Naive thymus-derived CD4-positive, alpha-beta T cell (primary cell): Measurements from ENCODE around the gene ADM. TPM values are rescaled to one million over a fixed set of nuclear protein-coding genes. Genes with fewer than 3 reads are reported as not detected.

Experiments used
- ATAC-seq: fragments of 150-1000 bp; cut with Tn5 transposase; 2 replicates; pipeline ENCODE4 v1.10.0; 2021; ENCODE audit warnings: mild to moderate bottlenecking, moderate library complexity
- CTCF ChIA-PET: fragments of 350-600 bp; sonication (Branson Sonifier 250); formaldehyde crosslinking; loops from one replicate; lab custom pipeline; 2021; ENCODE audit warnings: antibody characterized with exemption; lab: Charles Lee
- POLR2A ChIA-PET: fragments of 350-600 bp; sonication (Branson Sonifier 250); formaldehyde crosslinking; loops from one replicate; lab custom pipeline; 2021; ENCODE audit warnings: antibody characterized with exemption, inconsistent platforms; lab: Charles Lee
- DNase-seq, 9 donors: peaks; one replicate each; pipeline versions ENCODE4 v3.0.0 to v3.0.0-alpha.2; 2020 to 2022; ENCODE audit warnings: mixed read lengths in 1 of 9
- H3K27ac ChIP-seq: one replicate; pipeline ENCODE4 v1.7.0; 2013; ENCODE audit warnings: mild to moderate bottlenecking, low read depth, low read length, moderate library complexity
- H3K27me3 ChIP-seq, 2 donors: one replicate each; pipeline ENCODE4 v1.7.0; 2013; ENCODE audit warnings: low read length in 2 of 2, mild to moderate bottlenecking in 2 of 2, moderate library complexity in 2 of 2; ENCODE audit not compliant: control insufficient read depth in 2 of 2, insufficient read depth in 2 of 2
- H3K36me3 ChIP-seq, 3 experiments: 1 replicate in 2 of 3; 2 replicates in 1 of 3; pipeline ENCODE4 v1.7.0; 2013; ENCODE audit warnings: low read length in 3 of 3, mild to moderate bottlenecking in 3 of 3, moderate library complexity in 1 of 3; ENCODE audit not compliant: insufficient read depth in 3 of 3, control insufficient read depth in 2 of 3
- H3K4me1 ChIP-seq, 2 donors: one replicate each; pipeline ENCODE4 v1.7.0; 2013; ENCODE audit warnings: low read length in 2 of 2, mild to moderate bottlenecking in 2 of 2, moderate library complexity in 1 of 2; ENCODE audit not compliant: control insufficient read depth in 2 of 2, insufficient read depth in 2 of 2
- H3K4me3 ChIP-seq: 2 replicates; pipeline ENCODE4 v1.7.0; 2013; ENCODE audit warnings: mild to moderate bottlenecking, low read length
- H3K9me3 ChIP-seq, 3 experiments: 1 replicate in 2 of 3; 2 replicates in 1 of 3; pipeline ENCODE4 v1.7.0; 2013; ENCODE audit warnings: low read length in 3 of 3; ENCODE audit not compliant: control insufficient read depth in 2 of 3
- H3K27ac Mint-ChIP-seq, 9 donors: one replicate each; pipeline ENCODE4 v1.8.0; 2020 to 2022; ENCODE audit warnings: mixed read lengths in 9 of 9, mild to moderate bottlenecking in 8 of 9, moderate library complexity in 5 of 9, inconsistent platforms in 2 of 9
- H3K27me3 Mint-ChIP-seq, 5 donors: one replicate each; pipeline ENCODE4 v1.8.0; 2021 to 2022; ENCODE audit warnings: mixed read lengths in 5 of 5, mild to moderate bottlenecking in 1 of 5
- H3K36me3 Mint-ChIP-seq, 5 donors: one replicate each; pipeline ENCODE4 v1.8.0; 2020 to 2022; ENCODE audit warnings: mixed read lengths in 5 of 5, mild to moderate bottlenecking in 3 of 5, inconsistent platforms in 1 of 5
- H3K4me1 Mint-ChIP-seq, 7 donors: one replicate each; pipeline ENCODE4 v1.8.0; 2020 to 2022; ENCODE audit warnings: mixed read lengths in 7 of 7, mild to moderate bottlenecking in 3 of 7, inconsistent platforms in 1 of 7
- H3K4me3 Mint-ChIP-seq, 10 donors: one replicate each; pipeline ENCODE4 v1.8.0; 2020 to 2022; ENCODE audit warnings: mild to moderate bottlenecking in 10 of 10, mixed read lengths in 10 of 10, moderate library complexity in 6 of 10, inconsistent platforms in 2 of 10
- H3K9me3 Mint-ChIP-seq, 11 donors: one replicate each; pipeline ENCODE4 v1.8.0; 2020 to 2022; ENCODE audit warnings: mixed read lengths in 11 of 11, mild to moderate bottlenecking in 4 of 11, inconsistent platforms in 1 of 11, moderate library complexity in 1 of 11
- intact Hi-C, 2 donors: fragments of 100-400 bp; cut with micrococcal nuclease; formaldehyde crosslinking; loops; one replicate each; pipeline ENCODE4 v1.15.1; 2023
- polyA plus RNA-seq, 2 donors: library from polyadenylated mRNA; unstranded; fragments of 300-500 nt; fragmentation: Illumina TruSeq; gene quantifications; one replicate each; pipeline ENCODE4 v1.2.3, GENCODE V29; 2021
- total RNA-seq, 6 experiments: library from RNA in 5 of 6; stranded (reverse) in 5 of 6; gene quantifications; 1 replicate in 5 of 6; 2 replicates in 1 of 6; pipeline ENCODE4 v1.2.3 and lab custom pipeline; 2021 to 2026

The ADM gene
- total and polyA plus RNA-seq, 7 experiments from 2014 or later = 0.19 to 27.2 (median 3.8) TPM; not detected in 2

GRCh38 chr11:10329935-10330334 lies 25.1 kb downstream of the ADM start:
- Mint-ChIP-seq H3K27ac (no peak overlapping the region), H3K9me3 (peaks cover 0 to 2% (median 0%) of the 10 kb centered on the region in 11 donors), H3K27me3 (peaks cover 4 to 37% (median 9%) of the 10 kb centered on the region in 5 donors), H3K36me3 (no peaks in the 10 kb centered on the region), H3K4me1 (no peaks in the 10 kb centered on the region), H3K4me3 (no peak overlapping the region)
- no peak for DNase-seq
- no peaks in the 10 kb centered on the region for H3K9me3 ChIP-seq
- intact Hi-C loops = no loop called here
- no peak overlapping the region for H3K4me3 ChIP-seq
- no peak for ATAC-seq
- no peak overlapping the region for H3K27ac ChIP-seq
- CTCF ChIA-PET = no interaction called here
- POLR2A ChIA-PET = interaction anchor here (0.6 kb wide), 1 partner anchor 122 kb away, joined by 3 read pairs; no protein-coding TSS in a partner anchor
- H3K4me1 ChIP-seq = no peaks in the 10 kb centered on the region
- H3K27me3 ChIP-seq = no peaks in the 10 kb centered on the region
- no peaks in the 10 kb centered on the region for H3K36me3 ChIP-seq

GRCh38 chr11:10331548-10332289 lies 26.8 kb downstream of the ADM start:
- DNase-seq = no peak
- Histone ChIP-seq H3K27ac (no peak overlapping the region), H3K9me3 (no peaks in the 10 kb centered on the region), H3K27me3 (no peaks in the 10 kb centered on the region), H3K4me3 (no peak overlapping the region), H3K36me3 (no peaks in the 10 kb centered on the region), H3K4me1 (no peaks in the 10 kb centered on the region)
- Mint-ChIP-seq H3K9me3 (peaks cover 0 to 2% (median 0%) of the 10 kb centered on the region in 11 donors), H3K27me3 (peaks cover 4 to 28% (median 11%) of the 10 kb centered on the region in 5 donors), H3K27ac (no peak overlapping the region), H3K36me3 (no peaks in the 10 kb centered on the region), H3K4me1 (no peaks in the 10 kb centered on the region), H3K4me3 (no peak overlapping the region)
- ChIA-PET CTCF (interaction anchor here (1.0 kb wide), 1 partner anchor 8 kb away, joined by 4 read pairs; no protein-coding TSS in a partner anchor), POLR2A (no interaction called here)
- ATAC-seq = no peak
- intact Hi-C loops = no loop called here

- Mint-ChIP-seq H3K27ac (no peak overlapping the region), H3K4me1 (no peaks in the 10 kb centered on the region), H3K4me3 (no peak overlapping the region), H3K9me3 (peaks cover 0 to 2% (median 0%) of the 10 kb centered on the region in 11 donors), H3K27me3 (peaks cover 4 to 27% (median 16%) of the 10 kb centered on the region in 5 donors), H3K36me3 (no peaks in the 10 kb centered on the region)
- Histone ChIP-seq H3K9me3 (no peaks in the 10 kb centered on the region), H3K36me3 (no peaks in the 10 kb centered on the region), H3K4me1 (no peaks in the 10 kb centered on the region), H3K4me3 (no peak overlapping the region), H3K27ac (no peak overlapping the region), H3K27me3 (no peaks in the 10 kb centered on the region)
- CTCF ChIA-PET = no interaction called here
- intact Hi-C loops = no loop called here
- POLR2A ChIA-PET = no interaction called here
- DNase-seq = no peak
- ATAC-seq = no peak
Measured at GRCh38 chr11:10333490-10333889, 28.6 kb downstream of the ADM start.

- no peak overlapping the region for H3K27ac ChIP-seq
- CTCF ChIA-PET = no interaction called here
- no peaks in the 10 kb centered on the region for H3K4me1 Mint-ChIP-seq
- intact Hi-C loops = loop anchor here in 1 of 2 donors (5.0 kb wide), 1 partner anchor 216 kb away; no protein-coding TSS in a partner anchor
- POLR2A ChIA-PET = no interaction called here
- no peaks in the 10 kb centered on the region for H3K4me1 ChIP-seq
- H3K4me3 ChIP-seq = no peak overlapping the region
- no peak overlapping the region for H3K4me3 Mint-ChIP-seq
- no peaks in the 10 kb centered on the region for H3K36me3 Mint-ChIP-seq
- no peak overlapping the region for H3K27ac Mint-ChIP-seq
- H3K36me3 ChIP-seq = no peaks in the 10 kb centered on the region
- DNase-seq (no peak), ATAC-seq (no peak)
- H3K9me3 Mint-ChIP-seq = peaks cover 0 to 2% (median 0%) of the 10 kb centered on the region in 11 donors
- no peaks in the 10 kb centered on the region for H3K27me3 ChIP-seq
- H3K27me3 Mint-ChIP-seq = peaks cover 10 to 27% (median 23%) of the 10 kb centered on the region in 5 donors
- H3K9me3 ChIP-seq = no peaks in the 10 kb centered on the region
Measured at GRCh38 chr11:10338287-10338686, 33.4 kb downstream of the ADM start.

GRCh38 chr11:10348650-10349280 lies 43.9 kb downstream of the ADM start:
- H3K27me3 ChIP-seq = no peaks in the 10 kb centered on the region
- ChIA-PET CTCF (no interaction called here), POLR2A (no interaction called here)
- H3K27ac ChIP-seq = no peak overlapping the region
- ATAC-seq = no peak
- peaks cover 0 to 2% (median 0%) of the 10 kb centered on the region in 11 donors for H3K9me3 Mint-ChIP-seq
- H3K27me3 Mint-ChIP-seq = peaks cover 4 to 26% (median 4%) of the 10 kb centered on the region in 5 donors
- no peaks in the 10 kb centered on the region for H3K4me1 Mint-ChIP-seq
- no peak overlapping the region for H3K4me3 Mint-ChIP-seq
- no peak overlapping the region for H3K4me3 ChIP-seq
- intact Hi-C loops = no loop called here
- no peaks in the 10 kb centered on the region for H3K36me3 ChIP-seq
- H3K9me3 ChIP-seq = no peaks in the 10 kb centered on the region
- DNase-seq = no peak
- H3K36me3 Mint-ChIP-seq = no peaks in the 10 kb centered on the region
- H3K27ac Mint-ChIP-seq = no peak overlapping the region
- H3K4me1 ChIP-seq = no peaks in the 10 kb centered on the region

- Mint-ChIP-seq H3K4me1 (no peaks in the 10 kb centered on the region), H3K27ac (no peak overlapping the region), H3K9me3 (peaks cover 0 to 2% (median 0%) of the 10 kb centered on the region in 11 donors), H3K4me3 (no peak overlapping the region), H3K27me3 (peaks cover 4 to 24% (median 9%) of the 10 kb centered on the region in 5 donors), H3K36me3 (no peaks in the 10 kb centered on the region)
- ATAC-seq (no peak), DNase-seq (no peak)
- Histone ChIP-seq H3K4me3 (no peak overlapping the region), H3K36me3 (no peaks in the 10 kb centered on the region), H3K27ac (no peak overlapping the region), H3K4me1 (no peaks in the 10 kb centered on the region), H3K9me3 (no peaks in the 10 kb centered on the region), H3K27me3 (no peaks in the 10 kb centered on the region)
- CTCF ChIA-PET = no interaction called here
- intact Hi-C loops = no loop called here
- POLR2A ChIA-PET = no interaction called here
Measured at GRCh38 chr11:10349281-10349665, 44.4 kb downstream of the ADM start.
